Thoracic aorta (tissue), 2 donors: ENCODE data around the gene PLA2G10. TPM values are rescaled to one million over a fixed set of nuclear protein-coding genes. Genes with fewer than 3 reads are reported as not detected.
"Not testable (repeated sequence)": the region's sequence is repeated elsewhere in the genome, so short reads cannot be mapped to it uniquely, and the experiment has no call there.

ENCODE experiments used
- ATAC-seq: fragments of 150-250 bp; one replicate; pipeline ENCODE4 v1.8.0; 2017; ENCODE audit warnings: low read depth; ENCODE audit not compliant: insufficient number of reproducible peaks, low FRiP score
- DNase-seq: peaks from one replicate; pipeline ENCODE4 v3.0.0-alpha.2; 2020; ENCODE audit warnings: low spot score
- H3K27ac ChIP-seq, 2 donors: fragments of 200-600 bp; sonication (generic); 1 replicate in 1 of 2; 2 replicates in 1 of 2; pipeline ENCODE4 v1.5.1; 2016; ENCODE audit warnings: mild to moderate bottlenecking in 2 of 2, moderate library complexity in 2 of 2
- H3K27me3 ChIP-seq: fragments of 200-600 bp; sonication (generic); replicated peaks from 2 replicates; pipeline ENCODE4 v1.6.0; 2016; ENCODE audit warnings: mild to moderate bottlenecking; ENCODE audit not compliant: insufficient read depth
- H3K36me3 ChIP-seq: fragments of 200-600 bp; sonication (generic); one replicate; pipeline ENCODE4 v1.5.1; 2016
- H3K4me1 ChIP-seq, 2 donors: fragments of 200-600 bp; sonication (generic); 1 replicate in 1 of 2; 2 replicates in 1 of 2; pipeline versions ENCODE4 v1.5.1 to v1.6.0; 2016; ENCODE audit warnings: low read depth in 2 of 2, mild to moderate bottlenecking in 1 of 2; ENCODE audit not compliant: control insufficient read depth in 1 of 2
- H3K4me3 ChIP-seq: fragments of 200-600 bp; sonication (generic); 2 replicates; pipeline ENCODE4 v1.5.1; 2016; ENCODE audit warnings: mild to moderate bottlenecking
- H3K9me3 ChIP-seq: fragments of 200-600 bp; sonication (generic); 2 replicates; pipeline ENCODE4 v1.5.1; 2016
- CTCF ChIP-seq: fragments of 200-600 bp; sonication (generic); IDR thresholded peaks from one replicate; pipeline ENCODE4 v1.5.1; 2019; ENCODE audit warnings: antibody characterized with exemption
- total RNA-seq, 2 donors: library from RNA; depleted of rRNA; stranded (reverse); fragments of >200 nt; gene quantifications; one replicate each; pipeline versions ENCODE4 v1.1.0 to v1.2.3, GENCODE V29; 2016

Gene PLA2G10
- total RNA-seq, 2 donors from 2014 or later = not detected

DNA sequence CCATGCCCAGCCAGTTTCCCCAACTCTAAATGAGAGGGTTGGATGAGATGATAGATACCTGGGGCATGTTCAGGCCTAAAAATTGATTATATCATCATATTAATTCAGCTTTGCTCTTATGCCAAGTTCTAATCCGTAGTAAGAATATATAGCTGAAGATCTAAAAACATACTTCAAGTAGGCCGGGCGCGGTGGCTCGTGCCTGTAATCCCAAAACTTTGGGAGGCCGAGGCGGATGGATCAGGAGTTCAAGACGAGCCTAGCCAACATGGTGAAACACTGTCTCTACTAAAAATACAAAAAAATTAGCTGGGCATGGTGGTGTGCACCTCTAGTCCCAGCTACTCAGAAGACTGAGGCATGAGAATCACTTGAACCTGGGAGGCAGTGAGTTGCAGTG, 12.0 kb downstream of the PLA2G10 start:
- Histone ChIP-seq H3K27me3 (no peaks in the 10 kb centered on the region), H3K4me1 (no peaks in the 10 kb centered on the region), H3K4me3 (no peak overlapping the region), H3K36me3 (no peaks in the 10 kb centered on the region), H3K9me3 (no peaks in the 10 kb centered on the region), H3K27ac (no peak overlapping the region)
- no peak for TF ChIP-seq CTCF
- ATAC-seq (no peak), DNase-seq (no peak)

DNA sequence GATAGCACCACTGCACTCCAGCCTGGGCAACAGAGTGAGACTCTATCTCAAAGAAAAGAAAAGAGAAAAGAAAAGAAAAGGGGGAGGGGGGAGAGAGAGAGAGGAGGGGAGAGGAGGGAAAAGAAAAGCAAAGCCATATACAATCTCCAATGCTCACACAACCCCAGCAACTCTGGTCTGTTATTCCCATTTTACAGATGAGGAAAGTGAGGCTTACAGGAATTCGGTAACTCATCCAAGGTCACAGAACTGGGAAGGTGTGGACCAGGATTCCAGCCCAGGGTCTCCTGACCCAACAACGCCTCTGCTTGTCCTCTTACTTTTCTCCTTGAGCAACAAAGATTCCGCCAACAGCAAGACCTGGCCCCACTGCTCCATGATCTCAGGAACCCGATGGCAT, 13.0 kb downstream of the PLA2G10 start:
- no peak for TF ChIP-seq CTCF
- ATAC-seq (no peak), DNase-seq (no peak)
- no peaks in the 10 kb centered on the region for H3K4me1 ChIP-seq
- H3K36me3 ChIP-seq = no peaks in the 10 kb centered on the region
- H3K4me3 ChIP-seq = no peak overlapping the region
- H3K9me3 ChIP-seq = no peaks in the 10 kb centered on the region
- no peak overlapping the region for H3K27ac ChIP-seq
- no peaks in the 10 kb centered on the region for H3K27me3 ChIP-seq

GRCh38 chr16:14680396-14680795, 13.7 kb downstream of the PLA2G10 start:
- not testable (repeated sequence) for H3K4me3 ChIP-seq, ATAC-seq, H3K36me3 ChIP-seq, H3K9me3 ChIP-seq, H3K27me3 ChIP-seq, H3K4me1 ChIP-seq, DNase-seq, H3K27ac ChIP-seq

DNA sequence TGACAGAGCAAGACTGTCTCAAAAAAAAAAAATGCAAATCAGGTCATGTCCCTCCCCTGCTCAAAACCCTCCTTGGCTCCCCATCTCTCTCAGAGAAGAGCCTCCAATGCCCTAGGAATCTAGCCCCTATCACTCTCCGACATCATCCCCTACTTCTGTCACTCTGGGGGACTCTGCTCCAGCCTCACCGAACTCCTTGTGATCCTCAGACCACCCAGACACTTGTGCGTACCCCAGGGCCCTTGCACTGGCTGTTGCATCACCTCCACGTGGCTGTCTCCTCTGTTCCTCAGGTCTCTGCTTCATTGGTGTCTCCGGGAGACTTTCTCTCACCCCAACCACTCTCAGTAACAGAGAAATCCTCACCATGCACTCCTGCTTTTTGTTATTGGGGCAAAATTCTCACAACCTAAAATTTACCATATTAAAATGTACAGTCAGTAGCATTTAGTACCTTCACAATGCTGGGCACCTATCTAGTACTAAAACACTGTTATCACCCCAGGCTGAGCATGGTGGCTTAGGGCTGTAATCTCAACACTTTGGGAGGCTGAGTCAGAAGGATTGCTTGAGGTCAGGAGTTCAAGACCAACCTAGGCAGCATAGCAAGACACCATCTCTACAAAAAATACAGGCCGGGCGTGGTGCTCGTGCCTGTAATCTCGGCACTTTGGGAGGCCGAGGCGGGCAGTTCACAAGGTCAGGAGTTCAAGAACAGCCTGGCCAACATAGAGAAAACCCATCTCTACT, 15.2 kb downstream of the PLA2G10 start:
- TF ChIP-seq CTCF = no peak
- H3K27me3 ChIP-seq = no peaks in the 10 kb centered on the region
- H3K4me1 ChIP-seq = no peaks in the 10 kb centered on the region
- H3K36me3 ChIP-seq = no peaks in the 10 kb centered on the region
- DNase-seq (no peak), ATAC-seq (no peak)
- no peak overlapping the region for H3K27ac ChIP-seq
- H3K4me3 ChIP-seq = no peak overlapping the region
- no peaks in the 10 kb centered on the region for H3K9me3 ChIP-seq

DNA sequence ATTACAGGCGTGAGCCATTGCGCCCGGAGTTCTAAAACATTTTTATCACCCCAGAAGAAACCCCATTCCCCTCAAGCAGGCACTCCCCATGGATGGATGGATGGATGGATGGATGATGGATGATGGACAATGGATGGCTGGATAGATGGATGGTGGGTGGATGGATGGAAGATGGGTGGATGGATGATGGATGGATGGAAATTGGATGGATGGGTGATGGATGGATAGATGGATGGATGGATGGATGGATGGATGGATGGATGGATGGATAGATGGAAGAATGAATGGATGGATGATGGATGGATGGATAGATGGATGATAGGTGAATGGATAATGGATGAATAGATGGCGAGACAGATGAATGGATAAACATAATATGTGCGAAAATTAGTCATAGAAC, 16.5 kb downstream of the PLA2G10 start:
- no peak overlapping the region for H3K4me3 ChIP-seq
- TF ChIP-seq CTCF = no peak
- no peaks in the 10 kb centered on the region for H3K4me1 ChIP-seq
- H3K36me3 ChIP-seq = no peaks in the 10 kb centered on the region
- DNase-seq (no peak), ATAC-seq (no peak)
- no peaks in the 10 kb centered on the region for H3K9me3 ChIP-seq
- H3K27ac ChIP-seq = no peak overlapping the region
- H3K27me3 ChIP-seq = no peaks in the 10 kb centered on the region

- no peaks in the 10 kb centered on the region for H3K4me1 ChIP-seq
- no peak overlapping the region for H3K4me3 ChIP-seq
- DNase-seq (no peak), ATAC-seq (no peak)
- H3K9me3 ChIP-seq = no peaks in the 10 kb centered on the region
- no peaks in the 10 kb centered on the region for H3K36me3 ChIP-seq
- TF ChIP-seq CTCF = no peak
- H3K27me3 ChIP-seq = no peaks in the 10 kb centered on the region
- no peak overlapping the region for H3K27ac ChIP-seq
Observed at GRCh38 chr16:14676633-14677032, 17.5 kb downstream of the PLA2G10 start.
